T-cell (primary cell): ENCODE measurements around the gene PSG4. TPM values are rescaled to one million over a fixed set of nuclear protein-coding genes. Genes with fewer than 3 reads are reported as not detected.
"Not testable (repeated sequence)": the region's sequence is repeated elsewhere in the genome, so short reads cannot be mapped to it uniquely, and the experiment has no call there.

Experiments
- ATAC-seq, 4 experiments: fragments of 200-7000 bp in 3 of 4; fragments of 150-1000 bp in 1 of 4; cut with Tn5 transposase; replicated peaks in 1 of 4; 1 replicate in 3 of 4; 2 replicates in 1 of 4; pipeline ENCODE4 v1.10.0; 2021; ENCODE audit warnings: moderate library complexity in 3 of 4, mild to moderate bottlenecking in 2 of 4, moderate number of reproducible peaks in 1 of 4
- CTCF ChIA-PET, 2 donors: fragments of 300-600 bp; sonication (Branson Sonifier 250); formaldehyde crosslinking; loops; one replicate each; lab custom pipeline; 2022; ENCODE audit warnings: antibody characterized with exemption in 2 of 2; lab: Charles Lee
- POLR2A ChIA-PET, 2 donors: fragments of 300-600 bp; sonication (Branson Sonifier 250); formaldehyde crosslinking; loops; one replicate each; lab custom pipeline; 2022; ENCODE audit warnings: antibody characterized with exemption in 2 of 2; lab: Charles Lee
- DNase-seq, 35 experiments: peaks; one replicate each; pipeline versions ENCODE4 v3.0.0 to v3.0.0-alpha.2; 2013 to 2023
- H3K27ac ChIP-seq: one replicate; pipeline ENCODE4 v1.5.1; 2013; ENCODE audit warnings: low read length
- H3K27me3 ChIP-seq, 2 experiments: replicated peaks in 1 of 2; 1 replicate in 1 of 2; 2 replicates in 1 of 2; pipeline versions ENCODE4 v1.6.1 to v1.7.0; 2013; ENCODE audit warnings: low read length in 1 of 2, mixed read lengths in 1 of 2; ENCODE audit not compliant: control insufficient read depth in 2 of 2, insufficient read depth in 2 of 2; ENCODE audit errors: extremely low read depth in 1 of 2
- H3K36me3 ChIP-seq, 2 donors: 1 replicate in 1 of 2; 2 replicates in 1 of 2; pipeline versions ENCODE4 v1.6.1 to v1.7.0; 2013; ENCODE audit warnings: low read length in 1 of 2; ENCODE audit not compliant: control insufficient read depth in 2 of 2, insufficient read depth in 1 of 2; ENCODE audit errors: extremely low read depth in 1 of 2
- H3K4me1 ChIP-seq, 2 experiments: 1 replicate in 1 of 2; 2 replicates in 1 of 2; pipeline versions ENCODE4 v1.6.1 to v1.7.0; 2013; ENCODE audit warnings: low read length in 2 of 2, mixed read lengths in 1 of 2; ENCODE audit not compliant: insufficient read depth in 2 of 2, control insufficient read depth in 1 of 2; ENCODE audit errors: extremely low read depth in 1 of 2
- H3K4me3 ChIP-seq, 2 donors: 1 replicate in 1 of 2; 2 replicates in 1 of 2; pipeline versions ENCODE4 v1.5.1 to v1.7.0; 2013; ENCODE audit warnings: mild to moderate bottlenecking in 2 of 2, low read length in 1 of 2, moderate library complexity in 1 of 2; ENCODE audit not compliant: control insufficient read depth in 1 of 2; ENCODE audit errors: extremely low read depth in 1 of 2
- H3K9me3 ChIP-seq: 2 replicates; pipeline ENCODE4 v1.7.0; 2013
- H3K27ac Mint-ChIP-seq, 2 donors: one replicate each; pipeline ENCODE4 v1.8.0; 2020 to 2021; ENCODE audit warnings: mild to moderate bottlenecking in 2 of 2, mixed read lengths in 2 of 2
- H3K27me3 Mint-ChIP-seq, 2 donors: one replicate each; pipeline ENCODE4 v1.8.0; 2021 to 2022; ENCODE audit warnings: mixed read lengths in 2 of 2
- H3K36me3 Mint-ChIP-seq: one replicate; pipeline ENCODE4 v1.8.0; 2021; ENCODE audit warnings: mixed read lengths
- H3K4me1 Mint-ChIP-seq, 3 donors: one replicate each; pipeline ENCODE4 v1.8.0; 2020 to 2022; ENCODE audit warnings: mixed read lengths in 3 of 3, mild to moderate bottlenecking in 1 of 3
- H3K4me3 Mint-ChIP-seq, 3 donors: one replicate each; pipeline ENCODE4 v1.8.0; 2020 to 2022; ENCODE audit warnings: mild to moderate bottlenecking in 3 of 3, mixed read lengths in 3 of 3, moderate library complexity in 3 of 3
- H3K9me3 Mint-ChIP-seq, 3 donors: one replicate each; pipeline ENCODE4 v1.8.0; 2020 to 2022; ENCODE audit warnings: mixed read lengths in 3 of 3
- WGBS: methylation state at CpG from one replicate; pipeline ENCODE4 v1.1.5; 2013; ENCODE audit warnings: missing lambda C conversion rate; ENCODE audit not compliant: insufficient coverage; 5-methylcytosine and 5-hydroxymethylcytosine counted together
- total RNA-seq, 35 experiments: library from RNA in 6 of 35; stranded (reverse) in 6 of 35; fragments of 120-200 nt in 1 of 35; gene quantifications; one replicate each; pipeline versions ENCODE4 v1.2.1 to v1.2.4 and lab custom pipeline; 2013 to 2026

PSG4 gene
- total RNA-seq (not detected), total RNA-seq (lab: John Stamatoyannopoulos, UW) (0 to 0.04 (median 0) reads per million in 29 experiments)
- not detected for total RNA-seq (2013)

- H3K4me1 Mint-ChIP-seq, H3K27me3 ChIP-seq, POLR2A ChIA-PET, H3K4me1 ChIP-seq, H3K4me3 Mint-ChIP-seq, ATAC-seq, CTCF ChIA-PET, H3K36me3 ChIP-seq, H3K36me3 Mint-ChIP-seq, H3K27ac Mint-ChIP-seq, DNase-seq, H3K9me3 ChIP-seq, H3K27ac ChIP-seq, H3K4me3 ChIP-seq, H3K9me3 Mint-ChIP-seq: not testable (repeated sequence)
- H3K27me3 Mint-ChIP-seq: peaks cover 12 to 25% of the 10 kb centered on the region in 2 donors
- 13% methylated on average over 4 of the region's 9 CpGs for WGBS
Observed at GRCh38 chr19:43205471-43206105, at the start of gene PSG4. PSG4 (minus strand) TSS chr19:43205638; CDS start chr19:43205536, 102 bp downstream.

GRCh38 chr19:43251428-43251827 is 46.0 kb upstream of the PSG4 start:
- H3K36me3 ChIP-seq, H3K36me3 Mint-ChIP-seq, H3K27me3 ChIP-seq, H3K4me1 Mint-ChIP-seq, ATAC-seq, POLR2A ChIA-PET, DNase-seq, H3K27ac Mint-ChIP-seq, H3K4me1 ChIP-seq, H3K9me3 ChIP-seq, H3K4me3 ChIP-seq, H3K4me3 Mint-ChIP-seq, H3K9me3 Mint-ChIP-seq, H3K27ac ChIP-seq, CTCF ChIA-PET: not testable (repeated sequence)
- H3K27me3 Mint-ChIP-seq: peaks cover 29 to 31% of the 10 kb centered on the region in 2 donors
- WGBS: no CpG with 5 or more reads among the region's 1 CpG

- ATAC-seq, H3K9me3 Mint-ChIP-seq, H3K36me3 ChIP-seq, DNase-seq, H3K36me3 Mint-ChIP-seq, H3K27ac ChIP-seq, H3K4me1 ChIP-seq, H3K4me3 ChIP-seq, H3K9me3 ChIP-seq, H3K27ac Mint-ChIP-seq, H3K27me3 ChIP-seq, H3K4me1 Mint-ChIP-seq, POLR2A ChIA-PET, CTCF ChIA-PET, H3K4me3 Mint-ChIP-seq: not testable (repeated sequence)
- peaks cover 24 to 25% of the 10 kb centered on the region in 2 donors for H3K27me3 Mint-ChIP-seq
- WGBS: 40% methylated on average over 1 of the region's 5 CpGs
Observed at GRCh38 chr19:43250296-43250695, 44.9 kb upstream of the PSG4 start.

GRCh38 chr19:43248635-43249002 is 43.2 kb upstream of the PSG4 start:
- POLR2A ChIA-PET, ATAC-seq: not testable (repeated sequence)

GRCh38 chr19:43247243-43247880 is 41.9 kb upstream of the PSG4 start:
- H3K36me3 Mint-ChIP-seq, POLR2A ChIA-PET, H3K27ac Mint-ChIP-seq, H3K27ac ChIP-seq, DNase-seq, H3K27me3 ChIP-seq, H3K4me3 ChIP-seq, CTCF ChIA-PET, H3K9me3 ChIP-seq, H3K4me3 Mint-ChIP-seq, ATAC-seq, H3K36me3 ChIP-seq, H3K4me1 Mint-ChIP-seq, H3K9me3 Mint-ChIP-seq, H3K4me1 ChIP-seq: not testable (repeated sequence)
- H3K27me3 Mint-ChIP-seq: peaks cover 20 to 25% of the 10 kb centered on the region in 2 donors
- WGBS: 92% methylated on average over 11 of the region's 13 CpGs

More at GRCh38 chr19:43248635-43249002, 43.2 kb upstream of the PSG4 start:
- H3K36me3 ChIP-seq, H3K36me3 Mint-ChIP-seq, H3K27ac ChIP-seq, H3K4me3 Mint-ChIP-seq, H3K27me3 ChIP-seq, H3K9me3 Mint-ChIP-seq, H3K27ac Mint-ChIP-seq, DNase-seq, H3K4me1 Mint-ChIP-seq, CTCF ChIA-PET, H3K4me3 ChIP-seq, H3K9me3 ChIP-seq, H3K4me1 ChIP-seq: not testable (repeated sequence)
- WGBS: no CpG with 5 or more reads among the region's 1 CpG
- H3K27me3 Mint-ChIP-seq: peaks cover 20 to 25% of the 10 kb centered on the region in 2 donors

GRCh38 chr19:43245848-43246247 is 40.4 kb upstream of the PSG4 start:
- CTCF ChIA-PET, H3K36me3 Mint-ChIP-seq, H3K27me3 ChIP-seq, POLR2A ChIA-PET, H3K4me1 ChIP-seq, H3K9me3 ChIP-seq, DNase-seq, H3K27ac ChIP-seq, H3K4me3 Mint-ChIP-seq, H3K4me3 ChIP-seq, H3K27ac Mint-ChIP-seq, H3K4me1 Mint-ChIP-seq, H3K36me3 ChIP-seq, ATAC-seq: not testable (repeated sequence)
- WGBS: no CpG with 5 or more reads among the region's 3 CpGs
- Mint-ChIP-seq H3K9me3 (peaks cover 5 to 12% (median 5%) of the 10 kb centered on the region in 3 donors), H3K27me3 (peaks cover 11 to 12% of the 10 kb centered on the region in 2 donors)
